Stimulated activated naive CD8-positive, alpha-beta T cell treated with anti-CD3 and anti-CD28 coated beads, Interleukin-15, amount 100 ng/mL, for 72 hours (primary cell): ENCODE results near the gene GJB2.

Experiments
- ATAC-seq: fragments of 150-1000 bp; cut with Tn5 transposase; 2 replicates; pipeline ENCODE4 v1.10.0; 2021; ENCODE audit warnings: mild to moderate bottlenecking, moderate library complexity
- DNase-seq, 2 donors: peaks; one replicate each; pipeline ENCODE4 v3.0.0; 2021 to 2022
- H3K27ac Mint-ChIP-seq, 2 donors: one replicate each; pipeline ENCODE4 v1.8.0; 2022; ENCODE audit warnings: mild to moderate bottlenecking in 2 of 2, mixed read lengths in 2 of 2, moderate library complexity in 2 of 2
- H3K27me3 Mint-ChIP-seq: one replicate; pipeline ENCODE4 v1.8.0; 2022; ENCODE audit warnings: mixed read lengths
- H3K4me1 Mint-ChIP-seq: one replicate; pipeline ENCODE4 v1.8.0; 2022; ENCODE audit warnings: mild to moderate bottlenecking, mixed read lengths
- H3K4me3 Mint-ChIP-seq, 2 donors: one replicate each; pipeline ENCODE4 v1.8.0; 2022; ENCODE audit warnings: mild to moderate bottlenecking in 2 of 2, mixed read lengths in 2 of 2, moderate library complexity in 1 of 2
- H3K9me3 Mint-ChIP-seq, 2 donors: one replicate each; pipeline ENCODE4 v1.8.0; 2022; ENCODE audit warnings: mixed read lengths in 2 of 2

Gene GJB2

DNA sequence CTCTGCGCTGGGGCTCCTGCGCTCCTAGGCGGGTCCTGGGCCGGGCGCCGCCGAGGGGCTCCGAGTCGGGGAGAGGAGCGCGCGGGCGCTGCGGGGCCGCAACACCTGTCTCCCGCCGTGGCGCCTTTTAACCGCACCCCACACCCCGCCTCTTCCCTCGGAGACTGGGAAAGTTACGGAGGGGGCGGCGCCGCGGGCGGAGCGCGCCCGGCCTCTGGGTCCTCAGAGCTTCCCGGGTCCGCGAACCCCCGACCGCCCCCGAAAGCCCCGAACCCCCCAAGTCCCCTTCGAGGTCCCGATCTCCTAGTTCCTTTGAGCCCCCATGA is at the start of gene GJB2:
TSS of gene GJB2 (minus strand) at position 103 of the 326 bp plus-strand sequence. CDS start 3,357 bp downstream, outside the sequence.
- Mint-ChIP-seq H3K27ac (no peak within 1 kb of the TSS), H3K4me3 (peak within 1 kb of the TSS; percentile 81 to 88), H3K27me3 (peaks cover 75% of the 10 kb centered on the region), H3K9me3 (no peaks in the 10 kb centered on the region), H3K4me1 (peaks cover 47% of the 10 kb centered on the region)
- DNase-seq (peak in 1 of 2 donors; percentile 20), ATAC-seq (peak; percentile 28)

DNA sequence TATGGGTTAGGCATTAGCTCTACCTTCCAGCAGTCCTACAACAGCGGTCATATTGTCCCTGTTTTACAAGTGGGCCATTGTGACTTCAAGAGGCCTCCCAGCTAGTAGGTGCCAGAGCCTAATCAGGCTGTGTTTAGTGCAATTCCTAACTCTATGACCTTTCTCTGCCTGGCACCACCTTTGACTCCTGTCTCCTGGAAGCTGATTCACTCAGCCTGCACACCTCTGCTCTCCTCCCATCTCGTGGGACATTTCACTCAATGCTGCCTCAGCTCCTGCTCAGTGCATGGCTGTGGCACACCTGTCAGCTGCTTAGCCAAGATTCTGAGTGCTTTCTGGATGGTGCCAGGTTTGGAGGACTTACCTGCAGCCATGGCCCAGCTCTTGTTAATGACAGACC is 48.9 kb upstream of the GJB2 start:
- H3K4me3 Mint-ChIP-seq, result no peak overlapping the region
- no peak overlapping the region for H3K27ac Mint-ChIP-seq
- H3K27me3 Mint-ChIP-seq, result peaks cover 12% of the 10 kb centered on the region
- H3K9me3 Mint-ChIP-seq, result peaks cover 0 to 14% of the 10 kb centered on the region in 2 donors
- peaks cover 7% of the 10 kb centered on the region for H3K4me1 Mint-ChIP-seq
- ATAC-seq (no peak), DNase-seq (no peak)

GRCh38 chr13:20239748-20240147 is 47.0 kb upstream of the GJB2 start:
- H3K27ac Mint-ChIP-seq, result no peak overlapping the region
- H3K4me3 Mint-ChIP-seq, result no peak overlapping the region
- peaks cover 0 to 13% of the 10 kb centered on the region in 2 donors for H3K9me3 Mint-ChIP-seq
- peaks cover 15% of the 10 kb centered on the region for H3K27me3 Mint-ChIP-seq
- no peak for DNase-seq
- ATAC-seq, result no peak
- H3K4me1 Mint-ChIP-seq, result peaks cover 7% of the 10 kb centered on the region

DNA sequence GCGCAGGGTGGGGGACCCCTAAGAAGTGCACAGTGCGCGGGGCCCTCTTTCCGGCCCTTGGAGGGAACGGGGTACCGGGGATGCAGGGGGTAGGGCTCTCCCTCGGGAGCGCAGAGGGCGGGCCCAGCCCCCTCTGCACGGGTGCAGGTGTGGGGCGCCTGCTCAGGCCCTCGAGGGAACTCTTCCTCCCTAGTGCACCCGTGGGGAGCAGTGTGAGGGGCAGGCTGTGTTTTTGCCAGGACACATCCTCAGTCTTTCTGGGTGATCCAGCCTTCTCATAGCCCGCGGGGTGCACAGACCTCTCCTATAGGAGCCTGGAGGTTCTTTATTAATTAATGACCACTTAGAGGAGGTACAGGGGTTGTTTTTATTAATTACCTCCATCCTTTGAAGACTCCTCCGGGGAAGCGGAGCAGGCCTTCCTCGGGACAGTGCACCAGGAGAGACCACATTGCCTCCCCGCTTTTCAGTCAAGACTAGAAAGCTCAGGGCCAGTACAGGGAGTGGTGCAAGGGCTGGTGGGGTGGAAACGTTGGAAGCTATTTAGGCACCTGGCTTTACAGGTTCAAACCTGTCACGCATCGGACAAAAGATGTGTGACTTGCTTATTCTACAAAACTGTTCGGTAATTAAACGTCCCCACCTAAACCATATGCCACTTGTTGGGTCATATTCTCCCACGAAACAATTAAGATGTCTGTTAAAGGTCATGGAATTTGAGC is 40.0 kb upstream of the GJB2 start:
- peaks cover 25% of the 10 kb centered on the region for H3K27me3 Mint-ChIP-seq
- DNase-seq (no peak), ATAC-seq (no peak)
- H3K9me3 Mint-ChIP-seq, result no peaks in the 10 kb centered on the region
- H3K4me1 Mint-ChIP-seq, result peaks cover 17% of the 10 kb centered on the region
- H3K27ac Mint-ChIP-seq, result no peak overlapping the region
- H3K4me3 Mint-ChIP-seq, result peak overlapping the region; percentile 35 to 70

DNA sequence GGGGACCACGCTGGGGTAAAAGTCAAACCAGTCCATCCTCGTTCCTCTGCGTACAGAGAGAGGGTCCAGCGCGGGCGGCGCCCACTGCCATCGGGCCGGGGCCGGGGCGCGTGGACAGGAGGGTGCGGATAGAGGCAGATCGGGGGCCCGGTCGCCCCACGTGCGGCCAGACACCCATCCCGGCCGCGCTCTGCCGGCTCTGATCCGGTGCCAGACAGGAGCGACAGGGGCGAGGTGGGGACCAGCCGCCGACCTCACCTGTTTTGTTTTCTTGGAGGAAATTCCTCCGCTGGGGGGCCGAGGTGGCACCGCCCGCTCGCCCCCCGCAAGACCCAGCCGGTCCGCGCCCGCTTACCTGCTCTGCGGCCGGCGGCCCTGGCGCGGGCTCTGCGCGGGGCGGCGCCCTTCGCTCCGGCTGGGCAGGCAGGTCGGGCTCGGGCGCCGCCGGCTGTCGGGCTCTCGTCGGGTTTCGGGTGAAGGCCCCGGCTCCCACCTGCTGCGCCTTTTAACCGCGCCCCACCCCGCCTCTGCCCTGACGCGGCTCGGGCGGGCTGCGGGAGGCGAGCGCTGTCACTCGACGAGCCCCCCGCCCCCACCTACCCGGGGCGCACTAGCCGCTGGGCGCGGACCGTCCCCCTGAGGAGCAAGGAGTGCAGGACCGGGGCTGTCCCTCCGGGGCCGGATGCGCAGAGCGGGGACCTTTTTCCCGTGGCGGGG is 39.3 kb upstream of the GJB2 start, which contains the start of gene GJB6:
TSS of gene GJB6 (minus strand) at position 481 of the 717 bp plus-strand sequence. CDS start 8,839 bp downstream, outside the sequence.
- peaks cover 17% of the 10 kb centered on the region for H3K4me1 Mint-ChIP-seq
- H3K27ac Mint-ChIP-seq, result peak within 1 kb of the TSS; percentile 74 to 91
- peak; percentile 41 to 44 for DNase-seq
- H3K27me3 Mint-ChIP-seq, result peaks cover 25% of the 10 kb centered on the region
- H3K4me3 Mint-ChIP-seq, result peak within 1 kb of the TSS; percentile 84 to 86
- ATAC-seq, result peak; percentile 73
- no peaks in the 10 kb centered on the region for H3K9me3 Mint-ChIP-seq

GRCh38 chr13:20230913-20231838 is 38.4 kb upstream of the GJB2 start:
- Mint-ChIP-seq H3K27me3 (peaks cover 25% of the 10 kb centered on the region), H3K4me1 (peaks cover 17% of the 10 kb centered on the region), H3K9me3 (no peaks in the 10 kb centered on the region), H3K27ac (peak overlapping the region; percentile 74 to 91), H3K4me3 (peak overlapping the region; percentile 84 to 86)
- ATAC-seq (peak; percentile 53), DNase-seq (peak; percentile 25 to 28)

GRCh38 chr13:20227730-20228129 is 35.0 kb upstream of the GJB2 start:
- peaks cover 15% of the 10 kb centered on the region for H3K4me1 Mint-ChIP-seq
- no peak overlapping the region for H3K27ac Mint-ChIP-seq
- no peak for ATAC-seq
- H3K27me3 Mint-ChIP-seq, result peaks cover 8% of the 10 kb centered on the region
- H3K4me3 Mint-ChIP-seq, result no peak overlapping the region
- H3K9me3 Mint-ChIP-seq, result no peaks in the 10 kb centered on the region
- DNase-seq, result no peak

- peaks cover 8% of the 10 kb centered on the region for H3K27me3 Mint-ChIP-seq
- DNase-seq (no peak), ATAC-seq (no peak)
- H3K27ac Mint-ChIP-seq, result no peak overlapping the region
- H3K9me3 Mint-ChIP-seq, result no peaks in the 10 kb centered on the region
- H3K4me1 Mint-ChIP-seq, result peaks cover 12% of the 10 kb centered on the region
- H3K4me3 Mint-ChIP-seq, result no peak overlapping the region
These were observed 34.5 kb upstream of the GJB2 start for GRCh38 chr13:20227288-20227687.

DNA sequence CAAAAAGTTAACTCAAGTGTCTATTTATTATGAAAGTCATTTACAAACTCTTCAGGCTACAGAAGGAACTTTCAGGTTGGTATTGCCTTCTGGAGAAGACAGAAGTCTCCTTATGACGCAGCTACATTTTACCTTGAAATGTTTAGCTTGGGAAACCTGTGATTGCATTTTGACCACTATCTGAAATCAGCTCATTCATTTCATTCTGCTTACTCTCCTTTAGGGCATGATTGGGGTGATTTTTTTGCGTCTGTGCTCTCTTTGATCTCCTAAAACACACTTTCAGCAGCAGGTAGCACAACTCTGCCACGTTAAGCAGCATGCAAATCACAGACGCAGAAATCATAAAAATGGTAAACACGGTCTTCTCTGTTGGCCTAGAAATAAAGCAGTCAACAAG is 29.8 kb upstream of the GJB2 start:
- peaks cover 27% of the 10 kb centered on the region for H3K4me1 Mint-ChIP-seq
- no peaks in the 10 kb centered on the region for H3K9me3 Mint-ChIP-seq
- ATAC-seq (no peak), DNase-seq (no peak)
- H3K4me3 Mint-ChIP-seq, result no peak overlapping the region
- no peak overlapping the region for H3K27ac Mint-ChIP-seq
- no peaks in the 10 kb centered on the region for H3K27me3 Mint-ChIP-seq

DNA sequence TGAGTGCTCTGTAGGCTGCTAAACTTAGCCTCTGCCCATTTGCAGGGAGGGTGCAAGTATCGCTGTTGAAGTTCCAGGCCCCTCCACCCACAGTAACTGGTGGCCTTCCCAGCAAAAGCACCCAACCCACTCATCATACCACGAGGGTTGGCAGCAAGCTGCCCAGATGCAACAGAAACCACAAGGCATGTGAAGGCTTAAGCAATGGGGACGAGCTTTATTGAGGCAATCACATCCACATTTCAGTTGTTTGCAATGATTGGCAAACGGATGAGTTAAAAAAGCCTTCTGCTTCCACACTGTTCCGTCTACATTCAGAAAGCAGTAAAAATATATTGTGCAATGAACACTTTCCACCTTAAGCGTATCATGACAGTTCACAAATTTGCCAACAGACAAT is 29.0 kb upstream of the GJB2 start:
- Mint-ChIP-seq H3K4me1 (peaks cover 27% of the 10 kb centered on the region), H3K9me3 (no peaks in the 10 kb centered on the region), H3K27me3 (no peaks in the 10 kb centered on the region), H3K4me3 (no peak overlapping the region), H3K27ac (no peak overlapping the region)
- no peak for DNase-seq
- ATAC-seq, result no peak

- peak overlapping the region; percentile 66 for H3K4me3 Mint-ChIP-seq
- no peak for DNase-seq
- H3K9me3 Mint-ChIP-seq, result no peaks in the 10 kb centered on the region
- H3K27me3 Mint-ChIP-seq, result no peaks in the 10 kb centered on the region
- peaks cover 27% of the 10 kb centered on the region for H3K4me1 Mint-ChIP-seq
- peak overlapping the region; percentile 64 to 71 for H3K27ac Mint-ChIP-seq
- peak; percentile 92 for ATAC-seq
These were observed 26.8 kb upstream of the GJB2 start for GRCh38 chr13:20219577-20219976.

DNA sequence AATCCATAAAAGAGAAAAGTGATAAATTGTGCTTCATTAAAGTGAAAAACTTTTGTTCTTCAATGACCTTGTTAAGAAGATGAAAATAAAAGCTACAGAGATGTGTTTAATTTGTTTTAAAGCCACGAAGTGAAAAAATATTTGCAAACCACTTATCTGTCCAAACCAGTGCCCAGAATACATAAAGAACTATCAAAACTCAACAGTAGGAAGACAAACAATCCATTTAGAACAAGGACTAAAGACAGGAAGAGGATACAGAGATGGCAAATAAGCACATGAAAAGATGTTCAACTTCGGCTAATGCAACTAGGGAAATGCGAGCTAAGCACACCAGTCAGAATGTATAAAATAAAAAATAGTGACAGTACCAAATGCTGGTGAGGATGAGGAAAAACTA is 24.4 kb upstream of the GJB2 start:
- Mint-ChIP-seq H3K27ac (no peak overlapping the region), H3K4me1 (peaks cover 27% of the 10 kb centered on the region), H3K9me3 (peaks cover 0 to 7% of the 10 kb centered on the region in 2 donors), H3K4me3 (no peak overlapping the region), H3K27me3 (peaks cover 3% of the 10 kb centered on the region)
- no peak for ATAC-seq
- DNase-seq, result no peak

- peaks cover 0 to 7% of the 10 kb centered on the region in 2 donors for H3K9me3 Mint-ChIP-seq
- no peak overlapping the region for H3K4me3 Mint-ChIP-seq
- no peak for DNase-seq
- no peak overlapping the region for H3K27ac Mint-ChIP-seq
- ATAC-seq, result no peak
- H3K27me3 Mint-ChIP-seq, result peaks cover 27% of the 10 kb centered on the region
- peaks cover 6% of the 10 kb centered on the region for H3K4me1 Mint-ChIP-seq
These were observed 17.2 kb upstream of the GJB2 start for GRCh38 chr13:20209948-20210347.

GRCh38 chr13:20206698-20207235 is 14.0 kb upstream of the GJB2 start:
- Mint-ChIP-seq H3K27me3 (peaks cover 20% of the 10 kb centered on the region), H3K9me3 (peaks cover 0 to 2% of the 10 kb centered on the region in 2 donors), H3K4me1 (peaks cover 6% of the 10 kb centered on the region), H3K4me3 (no peak overlapping the region), H3K27ac (no peak overlapping the region)
- DNase-seq (no peak), ATAC-seq (no peak)

GRCh38 chr13:20206065-20206697 is 13.4 kb upstream of the GJB2 start:
- Mint-ChIP-seq H3K4me3 (no peak overlapping the region), H3K4me1 (peaks cover 6% of the 10 kb centered on the region), H3K9me3 (peaks cover 0 to 4% of the 10 kb centered on the region in 2 donors), H3K27ac (peak overlapping the region in 1 of 2 donors; percentile 61), H3K27me3 (peaks cover 18% of the 10 kb centered on the region)
- DNase-seq (no peak), ATAC-seq (no peak)
